Right lobe of liver (tissue), 6 donors: ENCODE results near the gene UBE2F. TPM values are rescaled to one million over a fixed set of nuclear protein-coding genes. Genes with fewer than 3 reads are reported as not detected.

Experiments
- ATAC-seq, 4 donors: fragments of 200-7000 bp; cut with Tn5 transposase; one replicate each; pipeline ENCODE4 v1.9.1; 2020; ENCODE audit warnings: mild to moderate bottlenecking in 4 of 4, moderate library complexity in 4 of 4
- DNase-seq, 3 donors: peaks; one replicate each; pipeline ENCODE4 v3.0.0-alpha.2; 2020
- H3K27ac ChIP-seq, 3 donors: fragments of 200-600 bp; one replicate each; pipeline ENCODE4 v1.8.0; 2022
- H3K27me3 ChIP-seq, 2 donors: fragments of 200-600 bp; one replicate each; pipeline ENCODE4 v1.8.0; 2022
- H3K36me3 ChIP-seq, 4 donors: fragments of 200-600 bp; sonication (generic) in 1 of 4; one replicate each; pipeline versions ENCODE4 v1.5.1 to v1.8.0; 2017 to 2022; ENCODE audit warnings: control low read depth in 1 of 4
- H3K4me1 ChIP-seq, 4 donors: fragments of 200-600 bp; sonication (generic) in 1 of 4; one replicate each; pipeline versions ENCODE4 v1.5.1 to v1.8.0; 2017 to 2022; ENCODE audit warnings: control low read depth in 1 of 4
- H3K4me3 ChIP-seq, 3 donors: fragments of 200-600 bp; one replicate each; pipeline ENCODE4 v1.8.0; 2022
- H3K9me3 ChIP-seq, 4 donors: fragments of 200-600 bp; sonication (generic) in 1 of 4; one replicate each; pipeline versions ENCODE4 v1.5.1 to v1.8.0; 2017 to 2022; ENCODE audit warnings: control low read depth in 1 of 4
- POLR2A ChIP-seq: fragments of 450-650 bp; IDR thresholded peaks from one replicate; pipeline ENCODE4 v1.6.1; 2017; ENCODE audit warnings: antibody characterized with exemption, mild to moderate bottlenecking
- WGBS: methylation state at CpG from one replicate; pipeline ENCODE4 v1.1.6; 2018; ENCODE audit warnings: low coverage, low lambda C conversion rate; ENCODE audit not compliant: insufficient coverage; ENCODE audit errors: missing lambda C conversion rate; 5-methylcytosine and 5-hydroxymethylcytosine counted together
- intact Hi-C, 2 donors: fragments of 100-400 bp; cut with DNase I; formaldehyde crosslinking; loops; one replicate each; pipeline versions ENCODE4 v1.11.2 to v1.14.1; 2022
- total RNA-seq, 6 experiments: library from RNA; depleted of rRNA in 2 of 6; stranded (reverse); fragments of >200 nt in 2 of 6; fragmentation: NEBNext Ultra II Directional in 3 of 6; extraction: Animal tissue kit (Norgen Biotek cat#: 25700) in 3 of 6; gene quantifications; one replicate each; pipeline versions ENCODE4 v1.1.0 to v1.2.4, GENCODE V29; 2016 to 2023
- TF ChIP-seq, protein P1 (sequence below), 4 donors: fragments of 200-600 bp in 3 of 4; fragments of 450-650 bp in 1 of 4; IDR thresholded peaks; one replicate each; pipeline versions ENCODE4 v1.5.1 to v1.8.0; 2016 to 2022; ENCODE audit warnings: antibody characterized with exemption in 4 of 4, mild to moderate bottlenecking in 2 of 4
- donor health status: DM: no; HTN: yes; CAD: no.
- donor health status: DM: no; HTN: no; CAD: no.
- donor health status: DM: no; HTN: no; CAD: no.
- donor health status: DM: no; HTN: yes; CAD: no.
- donor health status: DM: no; HTN: yes; CAD: no.

The UBE2F gene
- total RNA-seq, 6 experiments from 2014 or later = 23.3 to 44.9 (median 28.3) TPM

DNA sequence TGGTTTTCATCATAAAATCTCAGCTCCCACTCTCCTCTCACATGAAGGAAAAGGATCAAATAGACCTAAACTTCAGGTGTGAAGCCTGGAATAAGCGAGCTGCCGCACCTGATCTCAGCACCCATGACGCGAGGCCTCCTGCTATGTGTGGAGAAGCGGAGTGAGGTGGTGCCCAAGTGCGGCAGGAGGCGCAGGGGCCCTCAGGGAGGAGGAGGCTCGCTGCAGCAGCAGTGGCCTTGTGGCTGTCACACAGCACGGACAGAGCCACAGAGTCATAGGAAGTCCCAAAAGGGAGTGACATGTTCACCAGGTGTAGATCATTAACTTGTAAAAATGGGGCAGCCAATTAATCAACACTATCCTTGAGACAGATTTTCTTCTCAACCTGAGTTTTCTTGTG is 103.1 kb downstream of the UBE2F start:
- intact Hi-C loops = no loop called here
- no peak for TF ChIP-seq POLR2A
- TF ChIP-seq, protein P1, sequence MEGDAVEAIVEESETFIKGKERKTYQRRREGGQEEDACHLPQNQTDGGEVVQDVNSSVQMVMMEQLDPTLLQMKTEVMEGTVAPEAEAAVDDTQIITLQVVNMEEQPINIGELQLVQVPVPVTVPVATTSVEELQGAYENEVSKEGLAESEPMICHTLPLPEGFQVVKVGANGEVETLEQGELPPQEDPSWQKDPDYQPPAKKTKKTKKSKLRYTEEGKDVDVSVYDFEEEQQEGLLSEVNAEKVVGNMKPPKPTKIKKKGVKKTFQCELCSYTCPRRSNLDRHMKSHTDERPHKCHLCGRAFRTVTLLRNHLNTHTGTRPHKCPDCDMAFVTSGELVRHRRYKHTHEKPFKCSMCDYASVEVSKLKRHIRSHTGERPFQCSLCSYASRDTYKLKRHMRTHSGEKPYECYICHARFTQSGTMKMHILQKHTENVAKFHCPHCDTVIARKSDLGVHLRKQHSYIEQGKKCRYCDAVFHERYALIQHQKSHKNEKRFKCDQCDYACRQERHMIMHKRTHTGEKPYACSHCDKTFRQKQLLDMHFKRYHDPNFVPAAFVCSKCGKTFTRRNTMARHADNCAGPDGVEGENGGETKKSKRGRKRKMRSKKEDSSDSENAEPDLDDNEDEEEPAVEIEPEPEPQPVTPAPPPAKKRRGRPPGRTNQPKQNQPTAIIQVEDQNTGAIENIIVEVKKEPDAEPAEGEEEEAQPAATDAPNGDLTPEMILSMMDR (IDR thresholded peaks at IDR 0.05) = no peak
- no peaks in the 10 kb centered on the region for H3K27me3 ChIP-seq
- peaks cover 0 to 9% (median under 1%) of the 10 kb centered on the region in 4 donors for H3K36me3 ChIP-seq
- no peak overlapping the region for H3K4me3 ChIP-seq
- 71% methylated on average over 9 of the region's 9 CpGs for WGBS
- no peaks in the 10 kb centered on the region for H3K9me3 ChIP-seq
- H3K4me1 ChIP-seq = peaks cover 0 to 40% (median 13%) of the 10 kb centered on the region in 4 donors
- H3K27ac ChIP-seq = peak overlapping the region in 1 of 3 donors; percentile 38
- peak; percentile 70 to 79 (median 72) for ATAC-seq
- no peak for DNase-seq

DNA sequence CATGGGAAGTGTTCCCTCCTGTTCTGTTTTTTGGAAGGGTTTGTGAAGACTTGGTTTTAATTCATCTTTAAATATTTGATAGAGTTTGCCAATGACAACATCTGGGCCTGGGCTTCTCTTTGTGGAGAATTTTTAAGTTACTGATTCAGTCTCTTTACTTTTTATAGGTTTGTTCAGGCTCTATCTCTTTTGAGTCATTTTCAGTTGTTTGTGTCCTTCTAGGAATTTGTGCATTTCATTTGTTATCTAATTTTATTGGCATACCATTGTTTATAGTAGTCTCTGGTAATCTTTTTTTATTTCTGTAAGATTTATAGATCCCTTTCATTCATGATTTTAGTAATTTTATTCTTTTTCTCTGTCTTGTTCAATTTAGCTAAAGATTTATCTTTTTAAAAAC is 108.6 kb downstream of the UBE2F start:
- H3K36me3 ChIP-seq = no peaks in the 10 kb centered on the region
- H3K9me3 ChIP-seq = no peaks in the 10 kb centered on the region
- no peak for ATAC-seq
- DNase-seq = no peak
- intact Hi-C loops = no loop called here
- H3K27me3 ChIP-seq = no peaks in the 10 kb centered on the region
- no peak overlapping the region for H3K27ac ChIP-seq
- TF ChIP-seq, protein P1 (IDR thresholded peaks at IDR 0.05) = no peak
- no peak for TF ChIP-seq POLR2A
- H3K4me1 ChIP-seq = peaks cover 0 to 40% (median 16%) of the 10 kb centered on the region in 4 donors
- H3K4me3 ChIP-seq = no peak overlapping the region

GRCh38 chr2:238077292-238077691 is 110.5 kb downstream of the UBE2F start:
- WGBS = 20% methylated on average over 1 of the region's 1 CpG
- Histone ChIP-seq H3K27ac (peak overlapping the region in 2 of 3 donors; percentile 1 to 52), H3K4me3 (no peak overlapping the region), H3K36me3 (peaks cover 0 to 7% (median 1%) of the 10 kb centered on the region in 4 donors), H3K27me3 (no peaks in the 10 kb centered on the region), H3K9me3 (no peaks in the 10 kb centered on the region), H3K4me1 (peaks cover 0 to 42% (median 17%) of the 10 kb centered on the region in 4 donors)
- DNase-seq (no peak), ATAC-seq (peak in 1 of 4 donors; percentile 30)
- intact Hi-C loops = no loop called here
- TF ChIP-seq POLR2A = no peak
- TF ChIP-seq, protein P1 (IDR thresholded peaks at IDR 0.05) = no peak

DNA sequence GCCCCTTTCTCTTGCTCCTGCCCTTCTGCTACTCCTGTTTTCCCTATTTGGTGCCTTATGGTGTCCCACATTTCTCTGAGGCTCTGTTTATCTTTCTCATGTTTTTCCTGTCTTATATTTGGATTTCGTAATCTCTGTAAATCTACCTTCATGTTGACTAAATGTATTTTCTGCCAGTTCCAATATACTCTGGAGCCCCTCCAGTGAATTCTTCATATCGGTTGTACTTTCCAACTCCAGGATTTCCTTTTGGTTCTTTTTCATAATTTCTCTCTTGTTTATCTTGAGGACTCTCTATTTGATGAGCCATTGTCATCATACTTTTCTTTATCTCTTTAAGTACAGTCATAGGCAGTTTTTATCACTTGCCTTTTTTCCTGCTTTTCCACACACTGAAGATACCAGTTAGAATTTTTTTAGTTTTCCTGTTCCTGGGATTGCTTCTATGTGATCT is 113.1 kb downstream of the UBE2F start:
- no peak overlapping the region for H3K4me3 ChIP-seq
- 42% methylated on average over 2 of the region's 2 CpGs for WGBS
- peak overlapping the region; percentile 42 to 82 (median 75) for H3K27ac ChIP-seq
- TF ChIP-seq, protein P1 (IDR thresholded peaks at IDR 0.05) = no peak
- TF ChIP-seq POLR2A = no peak
- peaks cover 0 to 42% (median 17%) of the 10 kb centered on the region in 4 donors for H3K4me1 ChIP-seq
- no peaks in the 10 kb centered on the region for H3K9me3 ChIP-seq
- intact Hi-C loops = no loop called here
- peak; percentile 68 to 84 (median 81) for ATAC-seq
- H3K36me3 ChIP-seq = peaks cover 0 to 28% (median 8%) of the 10 kb centered on the region in 4 donors
- DNase-seq = no peak
- no peaks in the 10 kb centered on the region for H3K27me3 ChIP-seq
